ENCODE results near the gene CCDC149. TPM values are rescaled to one million over a fixed set of nuclear protein-coding genes. Genes with fewer than 3 reads are reported as not detected.

CCDC149 gene
- total RNA-seq, 2 experiments from 2014 or later, result 0.25 to 0.69 TPM

DNA sequence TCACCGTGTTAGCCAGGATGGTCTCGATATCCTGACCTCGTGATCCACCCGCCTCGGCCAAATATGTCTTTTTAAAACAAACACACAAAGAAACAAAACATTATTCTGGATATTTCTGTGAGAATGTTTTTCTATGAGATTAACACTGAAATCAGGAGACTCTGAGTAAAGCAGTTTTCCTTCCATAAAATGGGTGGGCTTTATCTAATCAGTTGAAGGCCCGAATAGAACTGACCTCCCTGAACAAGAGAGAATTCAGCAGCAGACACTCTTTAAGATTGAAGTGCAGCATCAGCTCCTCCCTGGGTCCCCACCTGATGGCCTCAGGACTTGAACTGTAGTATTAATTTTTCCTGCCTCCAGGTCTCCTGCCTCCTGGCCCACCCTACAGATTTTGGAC lies 139.9 kb downstream of the CCDC149 start:
- Mint-ChIP-seq H3K9me3 (no peaks in the 10 kb centered on the region), H3K27ac (no peak overlapping the region), H3K4me3 (no peak overlapping the region), H3K27me3 (peaks cover 6% of the 10 kb centered on the region), H3K4me1 (ENCODE audit: low read depth) (no peaks in the 10 kb centered on the region), H3K36me3 (ENCODE audit: low read depth) (no peaks in the 10 kb centered on the region)
- DNase-seq (no peak), ATAC-seq (ENCODE audit: poor library complexity) (no peak)
- TF ChIP-seq, protein P1, sequence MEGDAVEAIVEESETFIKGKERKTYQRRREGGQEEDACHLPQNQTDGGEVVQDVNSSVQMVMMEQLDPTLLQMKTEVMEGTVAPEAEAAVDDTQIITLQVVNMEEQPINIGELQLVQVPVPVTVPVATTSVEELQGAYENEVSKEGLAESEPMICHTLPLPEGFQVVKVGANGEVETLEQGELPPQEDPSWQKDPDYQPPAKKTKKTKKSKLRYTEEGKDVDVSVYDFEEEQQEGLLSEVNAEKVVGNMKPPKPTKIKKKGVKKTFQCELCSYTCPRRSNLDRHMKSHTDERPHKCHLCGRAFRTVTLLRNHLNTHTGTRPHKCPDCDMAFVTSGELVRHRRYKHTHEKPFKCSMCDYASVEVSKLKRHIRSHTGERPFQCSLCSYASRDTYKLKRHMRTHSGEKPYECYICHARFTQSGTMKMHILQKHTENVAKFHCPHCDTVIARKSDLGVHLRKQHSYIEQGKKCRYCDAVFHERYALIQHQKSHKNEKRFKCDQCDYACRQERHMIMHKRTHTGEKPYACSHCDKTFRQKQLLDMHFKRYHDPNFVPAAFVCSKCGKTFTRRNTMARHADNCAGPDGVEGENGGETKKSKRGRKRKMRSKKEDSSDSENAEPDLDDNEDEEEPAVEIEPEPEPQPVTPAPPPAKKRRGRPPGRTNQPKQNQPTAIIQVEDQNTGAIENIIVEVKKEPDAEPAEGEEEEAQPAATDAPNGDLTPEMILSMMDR (IDR thresholded peaks at IDR 0.05), result no peak
- intact Hi-C loops (cut with DNase I, micrococcal nuclease), result no loop called here
- Histone ChIP-seq H3K9me3 (ENCODE audit: control insufficient read depth in 1 of 2, insufficient read depth in 1 of 2, low read length in 2 of 2) (peaks cover 0 to 5% of the 10 kb centered on the region in 2 experiments), H3K4me1 (ENCODE audit: insufficient read depth, low read length) (no peaks in the 10 kb centered on the region), H3K4me3 (ENCODE audit: low read length) (no peak overlapping the region), H3K27me3 (ENCODE audit: control insufficient read depth in 1 of 2, insufficient read depth in 2 of 2, low read length in 2 of 2) (no peaks in the 10 kb centered on the region), H3K36me3 (ENCODE audit: insufficient read depth, low read length) (no peaks in the 10 kb centered on the region), H3K27ac (ENCODE audit: low read depth in 1 of 2, low read length in 2 of 2) (no peak overlapping the region)
- CTCF ChIA-PET, result no interaction called here
- POLR2A ChIA-PET, result no interaction called here

DNA sequence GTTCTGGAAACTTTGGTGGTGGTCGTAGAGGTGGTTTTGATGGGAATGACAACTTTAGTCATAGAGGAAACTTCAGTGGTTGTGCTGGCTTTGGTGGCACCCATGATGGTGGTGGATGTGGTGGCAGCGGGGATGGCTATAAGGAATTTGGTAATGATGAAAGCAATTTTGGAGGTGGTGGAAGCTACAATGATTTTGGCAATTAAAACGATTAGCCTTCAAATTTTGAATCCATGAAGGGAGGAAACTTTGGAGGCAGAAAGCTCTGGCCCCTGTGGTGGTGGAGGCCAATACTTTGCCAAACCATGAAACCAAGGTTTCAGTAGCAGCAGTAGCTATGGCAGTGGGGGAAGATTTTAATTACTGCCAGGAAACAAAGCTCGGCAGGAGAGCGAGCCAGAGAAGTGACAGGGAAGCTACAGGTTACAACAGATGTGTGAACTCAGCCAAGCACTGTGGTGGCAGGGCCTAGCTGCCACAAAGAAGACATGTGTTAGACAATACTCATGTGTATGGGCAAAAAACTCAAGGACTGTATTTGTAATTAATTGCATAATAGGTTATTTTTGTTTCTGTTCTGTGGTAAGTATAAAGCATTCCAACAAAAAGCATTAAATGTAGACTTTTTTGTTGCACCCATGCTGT lies 140.7 kb downstream of the CCDC149 start:
- Mint-ChIP-seq H3K36me3 (ENCODE audit: low read depth) (no peaks in the 10 kb centered on the region), H3K27ac (no peak overlapping the region), H3K4me1 (ENCODE audit: low read depth) (no peaks in the 10 kb centered on the region), H3K27me3 (peaks cover 6% of the 10 kb centered on the region), H3K4me3 (no peak overlapping the region), H3K9me3 (no peaks in the 10 kb centered on the region)
- TF ChIP-seq, protein P1 (IDR thresholded peaks at IDR 0.05), result no peak
- intact Hi-C loops (cut with DNase I, micrococcal nuclease), result no loop called here
- ATAC-seq (ENCODE audit: poor library complexity) (no peak), DNase-seq (no peak)
- Histone ChIP-seq H3K27ac (ENCODE audit: low read depth in 1 of 2, low read length in 2 of 2) (no peak overlapping the region), H3K9me3 (ENCODE audit: control insufficient read depth in 1 of 2, insufficient read depth in 1 of 2, low read length in 2 of 2) (peaks cover 0 to 5% of the 10 kb centered on the region in 2 experiments), H3K36me3 (ENCODE audit: insufficient read depth, low read length) (no peaks in the 10 kb centered on the region), H3K4me1 (ENCODE audit: insufficient read depth, low read length) (no peaks in the 10 kb centered on the region), H3K4me3 (ENCODE audit: low read length) (no peak overlapping the region), H3K27me3 (ENCODE audit: control insufficient read depth in 1 of 2, insufficient read depth in 2 of 2, low read length in 2 of 2) (no peaks in the 10 kb centered on the region)
- CTCF ChIA-PET, result no interaction called here
- POLR2A ChIA-PET, result no interaction called here

DNA sequence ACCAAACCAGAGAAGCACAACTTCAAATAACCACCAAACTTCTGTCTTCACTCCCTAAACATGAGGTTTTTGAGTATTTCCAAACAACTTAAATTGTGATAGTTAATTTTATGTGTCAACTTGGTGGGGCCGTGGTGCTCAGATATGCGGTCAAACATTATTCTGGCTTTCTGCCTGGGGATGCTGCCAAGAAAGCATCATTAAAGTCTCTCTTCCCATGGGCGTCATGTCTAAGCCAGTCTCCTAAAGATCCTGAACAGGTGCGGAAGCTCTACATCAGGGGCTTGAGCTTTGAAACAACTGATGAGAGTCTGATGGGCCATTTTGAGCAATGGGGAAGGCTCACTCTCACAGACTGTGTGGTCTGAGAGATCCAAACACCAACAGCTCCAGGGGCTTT lies 141.6 kb downstream of the CCDC149 start:
- Histone ChIP-seq H3K27me3 (ENCODE audit: control insufficient read depth in 1 of 2, insufficient read depth in 2 of 2, low read length in 2 of 2) (no peaks in the 10 kb centered on the region), H3K36me3 (ENCODE audit: insufficient read depth, low read length) (no peaks in the 10 kb centered on the region), H3K4me1 (ENCODE audit: insufficient read depth, low read length) (no peaks in the 10 kb centered on the region), H3K4me3 (ENCODE audit: low read length) (no peak overlapping the region), H3K9me3 (ENCODE audit: control insufficient read depth in 1 of 2, insufficient read depth in 1 of 2, low read length in 2 of 2) (peaks cover 0 to 5% of the 10 kb centered on the region in 2 experiments), H3K27ac (ENCODE audit: low read depth in 1 of 2, low read length in 2 of 2) (no peak overlapping the region)
- TF ChIP-seq, protein P1 (IDR thresholded peaks at IDR 0.05), result no peak
- ChIA-PET POLR2A (no interaction called here), CTCF (no interaction called here)
- ATAC-seq (ENCODE audit: poor library complexity) (no peak), DNase-seq (no peak)
- H3K4me1 Mint-ChIP-seq (ENCODE audit: low read depth), result no peaks in the 10 kb centered on the region
- intact Hi-C loops (cut with DNase I, micrococcal nuclease), result no loop called here
- no peak overlapping the region for H3K4me3 Mint-ChIP-seq
- no peak overlapping the region for H3K27ac Mint-ChIP-seq
- no peaks in the 10 kb centered on the region for H3K9me3 Mint-ChIP-seq
- no peaks in the 10 kb centered on the region for H3K36me3 Mint-ChIP-seq (ENCODE audit: low read depth)
- H3K27me3 Mint-ChIP-seq, result peaks cover 6% of the 10 kb centered on the region

All from CD4-positive, alpha-beta T cell (primary cell).